Measurements from ENCODE around the gene ZFP82. TPM values are rescaled to one million over a fixed set of nuclear protein-coding genes. Genes with fewer than 3 reads are reported as not detected.

Gene ZFP82
- total RNA-seq, result 4.7 and 6.0 TPM in 2 replicates

- Histone ChIP-seq H3K27me3 (ENCODE audit: control insufficient read depth, insufficient read depth, low read length) (peaks cover 2% of the 10 kb centered on the region), H3K36me3 (ENCODE audit: control insufficient read depth, insufficient read depth, low read length) (no peaks in the 10 kb centered on the region), H3K4me3 (ENCODE audit: low read depth, low read length) (peak within 1 kb of the TSS; percentile 70)
- no peak for DNase-seq (ENCODE audit: low read depth)
- no peak for TF ChIP-seq CTCF (IDR thresholded peaks at IDR 0.05; ENCODE audit: insufficient read depth, low read length, poor library complexity, severe bottlenecking)
Observed at GRCh38 chr19:36418287-36419001, at the start of gene ZFP82. Gene ZFP82 (minus strand): TSS chr19:36418644. CDS start chr19:36409789, 8,855 bp downstream.

- Histone ChIP-seq H3K27me3 (ENCODE audit: control insufficient read depth, insufficient read depth, low read length) (no peaks in the 10 kb centered on the region), H3K4me3 (ENCODE audit: low read depth, low read length) (no peak overlapping the region), H3K36me3 (ENCODE audit: control insufficient read depth, insufficient read depth, low read length) (no peaks in the 10 kb centered on the region)
- DNase-seq (ENCODE audit: low read depth), result no peak
- TF ChIP-seq CTCF (IDR thresholded peaks at IDR 0.05; ENCODE audit: insufficient read depth, low read length, poor library complexity, severe bottlenecking), result no peak
Observed at GRCh38 chr19:36460046-36460445, 41.6 kb upstream of the ZFP82 start.

- DNase-seq (ENCODE audit: low read depth), result no peak
- no peak for TF ChIP-seq CTCF (IDR thresholded peaks at IDR 0.05; ENCODE audit: insufficient read depth, low read length, poor library complexity, severe bottlenecking)
- no peak overlapping the region for H3K4me3 ChIP-seq (ENCODE audit: low read depth, low read length)
- no peaks in the 10 kb centered on the region for H3K27me3 ChIP-seq (ENCODE audit: control insufficient read depth, insufficient read depth, low read length)
- H3K36me3 ChIP-seq (ENCODE audit: control insufficient read depth, insufficient read depth, low read length), result no peaks in the 10 kb centered on the region
Observed at GRCh38 chr19:36456831-36457230, 38.4 kb upstream of the ZFP82 start.

GRCh38 chr19:36449059-36449670 is 30.7 kb upstream of the ZFP82 start:
- Histone ChIP-seq H3K4me3 (ENCODE audit: low read depth, low read length) (no peak overlapping the region), H3K27me3 (ENCODE audit: control insufficient read depth, insufficient read depth, low read length) (no peaks in the 10 kb centered on the region), H3K36me3 (ENCODE audit: control insufficient read depth, insufficient read depth, low read length) (peaks cover 1% of the 10 kb centered on the region)
- DNase-seq (ENCODE audit: low read depth), result no peak
- TF ChIP-seq CTCF (IDR thresholded peaks at IDR 0.05; ENCODE audit: insufficient read depth, low read length, poor library complexity, severe bottlenecking), result no peak

- no peak for DNase-seq (ENCODE audit: low read depth)
- no peak overlapping the region for H3K4me3 ChIP-seq (ENCODE audit: low read depth, low read length)
- TF ChIP-seq CTCF (IDR thresholded peaks at IDR 0.05; ENCODE audit: insufficient read depth, low read length, poor library complexity, severe bottlenecking), result no peak
- no peaks in the 10 kb centered on the region for H3K36me3 ChIP-seq (ENCODE audit: control insufficient read depth, insufficient read depth, low read length)
- H3K27me3 ChIP-seq (ENCODE audit: control insufficient read depth, insufficient read depth, low read length), result no peaks in the 10 kb centered on the region
Observed at GRCh38 chr19:36441339-36441738, 22.9 kb upstream of the ZFP82 start.
